A549 (cell line): ENCODE data around the gene TMEM132D.

Source experiments
- BCL3 ChIP-seq: fragments of >200 bp; sonication (Bioruptor Twin); formaldehyde crosslinking; IDR thresholded peaks from 3 replicates; pipeline ENCODE4 v1.6.1; 2016
- EP300 ChIP-seq, 2 experiments: fragments of >200 bp; sonication (Bioruptor Twin); formaldehyde crosslinking; IDR thresholded peaks; 2 replicates in 1 of 2; 3 replicates in 1 of 2; pipeline ENCODE4 v1.6.1; 2016 to 2017
- ESRRA ChIP-seq: fragments of 150-350 bp; IDR thresholded peaks from 2 replicates; pipeline ENCODE4 v1.6.1; 2014; ENCODE audit warnings: mild to moderate bottlenecking, low read length, borderline replicate concordance
- NPAS2 ChIP-seq: fragments of 250-450 bp; sonication (Bioruptor Pico); IDR thresholded peaks from 2 replicates; pipeline ENCODE4 v1.8.0; 2022; ENCODE audit warnings: mild to moderate bottlenecking, moderate library complexity, borderline replicate concordance
- RAD21 ChIP-seq, 2 experiments: fragments of >200 bp in 1 of 2; sonication (Bioruptor Twin) in 1 of 2; formaldehyde crosslinking in 1 of 2; IDR thresholded peaks in 1 of 2; conservative IDR thresholded peaks in 1 of 2; 2 replicates in 1 of 2; 3 replicates in 1 of 2; pipeline ENCODE4 v1.6.1; 2012 to 2018; ENCODE audit warnings: inconsistent platforms in 1 of 2
- SREBF2 ChIP-seq: fragments of 450-650 bp; IDR thresholded peaks from 2 replicates; pipeline ENCODE4 v1.6.1; 2014; ENCODE audit warnings: mild to moderate bottlenecking, moderate library complexity
- TF ChIP-seq, protein P1 (sequence below): fragments of >200 bp; sonication (Bioruptor Twin); formaldehyde crosslinking; IDR thresholded peaks from 2 replicates; pipeline ENCODE4 v1.6.1; 2016
- TF ChIP-seq, protein P2 (sequence below): fragments of 200-600 bp; sonication (generic); IDR thresholded peaks from 2 replicates; pipeline ENCODE4 v1.6.1; 2016; ENCODE audit warnings: antibody characterized with exemption, mild to moderate bottlenecking, moderate library complexity
- TF ChIP-seq, protein P3 (sequence below): fragments of >200 bp; sonication (Bioruptor Twin); formaldehyde crosslinking; IDR thresholded peaks from 3 replicates; pipeline ENCODE4 v1.5.1; 2016

GRCh38 chr12:129203456-129203855 is 700.4 kb downstream of the TMEM132D start:
- TF ChIP-seq ESRRA (no peak), RAD21 (conservative IDR thresholded peaks at IDR 0.05 in 1 of 2, IDR thresholded peaks at IDR 0.05 in 1 of 2) (no peak), EP300 (IDR thresholded peaks at IDR 0.05) (no peak), NPAS2 (CRISPR knock-in tag) (no peak), BCL3 (no peak), SREBF2 (no peak)
- TF ChIP-seq, protein P1, sequence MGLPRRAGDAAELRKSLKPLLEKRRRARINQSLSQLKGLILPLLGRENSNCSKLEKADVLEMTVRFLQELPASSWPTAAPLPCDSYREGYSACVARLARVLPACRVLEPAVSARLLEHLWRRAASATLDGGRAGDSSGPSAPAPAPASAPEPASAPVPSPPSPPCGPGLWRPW, result no peak
- TF ChIP-seq, protein P2, sequence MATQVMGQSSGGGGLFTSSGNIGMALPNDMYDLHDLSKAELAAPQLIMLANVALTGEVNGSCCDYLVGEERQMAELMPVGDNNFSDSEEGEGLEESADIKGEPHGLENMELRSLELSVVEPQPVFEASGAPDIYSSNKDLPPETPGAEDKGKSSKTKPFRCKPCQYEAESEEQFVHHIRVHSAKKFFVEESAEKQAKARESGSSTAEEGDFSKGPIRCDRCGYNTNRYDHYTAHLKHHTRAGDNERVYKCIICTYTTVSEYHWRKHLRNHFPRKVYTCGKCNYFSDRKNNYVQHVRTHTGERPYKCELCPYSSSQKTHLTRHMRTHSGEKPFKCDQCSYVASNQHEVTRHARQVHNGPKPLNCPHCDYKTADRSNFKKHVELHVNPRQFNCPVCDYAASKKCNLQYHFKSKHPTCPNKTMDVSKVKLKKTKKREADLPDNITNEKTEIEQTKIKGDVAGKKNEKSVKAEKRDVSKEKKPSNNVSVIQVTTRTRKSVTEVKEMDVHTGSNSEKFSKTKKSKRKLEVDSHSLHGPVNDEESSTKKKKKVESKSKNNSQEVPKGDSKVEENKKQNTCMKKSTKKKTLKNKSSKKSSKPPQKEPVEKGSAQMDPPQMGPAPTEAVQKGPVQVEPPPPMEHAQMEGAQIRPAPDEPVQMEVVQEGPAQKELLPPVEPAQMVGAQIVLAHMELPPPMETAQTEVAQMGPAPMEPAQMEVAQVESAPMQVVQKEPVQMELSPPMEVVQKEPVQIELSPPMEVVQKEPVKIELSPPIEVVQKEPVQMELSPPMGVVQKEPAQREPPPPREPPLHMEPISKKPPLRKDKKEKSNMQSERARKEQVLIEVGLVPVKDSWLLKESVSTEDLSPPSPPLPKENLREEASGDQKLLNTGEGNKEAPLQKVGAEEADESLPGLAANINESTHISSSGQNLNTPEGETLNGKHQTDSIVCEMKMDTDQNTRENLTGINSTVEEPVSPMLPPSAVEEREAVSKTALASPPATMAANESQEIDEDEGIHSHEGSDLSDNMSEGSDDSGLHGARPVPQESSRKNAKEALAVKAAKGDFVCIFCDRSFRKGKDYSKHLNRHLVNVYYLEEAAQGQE, result no peak
- TF ChIP-seq, protein P3, sequence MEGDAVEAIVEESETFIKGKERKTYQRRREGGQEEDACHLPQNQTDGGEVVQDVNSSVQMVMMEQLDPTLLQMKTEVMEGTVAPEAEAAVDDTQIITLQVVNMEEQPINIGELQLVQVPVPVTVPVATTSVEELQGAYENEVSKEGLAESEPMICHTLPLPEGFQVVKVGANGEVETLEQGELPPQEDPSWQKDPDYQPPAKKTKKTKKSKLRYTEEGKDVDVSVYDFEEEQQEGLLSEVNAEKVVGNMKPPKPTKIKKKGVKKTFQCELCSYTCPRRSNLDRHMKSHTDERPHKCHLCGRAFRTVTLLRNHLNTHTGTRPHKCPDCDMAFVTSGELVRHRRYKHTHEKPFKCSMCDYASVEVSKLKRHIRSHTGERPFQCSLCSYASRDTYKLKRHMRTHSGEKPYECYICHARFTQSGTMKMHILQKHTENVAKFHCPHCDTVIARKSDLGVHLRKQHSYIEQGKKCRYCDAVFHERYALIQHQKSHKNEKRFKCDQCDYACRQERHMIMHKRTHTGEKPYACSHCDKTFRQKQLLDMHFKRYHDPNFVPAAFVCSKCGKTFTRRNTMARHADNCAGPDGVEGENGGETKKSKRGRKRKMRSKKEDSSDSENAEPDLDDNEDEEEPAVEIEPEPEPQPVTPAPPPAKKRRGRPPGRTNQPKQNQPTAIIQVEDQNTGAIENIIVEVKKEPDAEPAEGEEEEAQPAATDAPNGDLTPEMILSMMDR, result no peak
